ENCODE data around the gene RNF20. TPM values are rescaled to one million over a fixed set of nuclear protein-coding genes. Genes with fewer than 3 reads are reported as not detected.

Gene RNF20
- total and polyA plus RNA-seq, 10 donors = 8.3 to 46.1 (median 23.3) TPM

DNA sequence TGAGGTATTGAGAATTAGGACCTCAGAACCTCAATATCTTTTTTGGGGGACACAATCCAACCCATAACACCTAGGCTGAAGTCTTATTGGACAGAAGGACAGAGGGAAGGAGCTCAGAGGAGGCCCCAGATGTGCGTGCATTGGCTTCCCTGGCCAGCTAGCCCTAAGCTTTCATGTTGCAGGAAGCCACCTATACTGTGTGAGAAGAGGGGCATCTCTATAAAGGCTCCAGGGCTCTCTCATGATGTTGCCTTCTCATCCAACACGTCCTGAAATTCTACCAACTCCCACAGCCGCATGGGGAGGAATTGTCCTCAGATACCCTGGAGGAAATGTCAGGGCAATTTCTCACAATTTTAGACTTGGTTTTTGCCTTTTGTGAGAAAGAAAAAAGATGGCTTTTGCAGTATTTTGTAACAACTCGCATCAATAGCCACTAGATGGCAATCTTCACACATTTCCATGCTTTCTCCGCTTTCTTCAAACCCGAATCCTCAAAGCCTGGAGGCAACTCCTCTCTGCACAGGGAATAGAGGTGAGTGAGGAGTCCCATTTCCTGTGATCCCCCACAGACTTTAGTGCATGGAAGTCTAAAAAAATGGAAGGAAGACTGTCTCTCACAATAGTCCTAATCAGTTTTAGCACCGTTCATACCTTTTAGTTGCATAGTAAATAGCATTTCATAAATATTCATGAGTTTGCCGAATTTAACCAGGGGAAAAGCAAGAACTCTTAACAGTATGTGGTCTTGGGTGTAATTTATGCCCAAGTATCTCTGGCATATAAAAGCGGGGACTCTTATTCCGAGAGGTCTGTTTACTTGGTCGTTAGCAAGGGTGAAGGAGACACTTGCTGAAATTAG lies 68.5 kb downstream of the RNF20 start:
- no peak for DNase-seq
- WGBS, 5 donors = 24 to 31% (median 28%) methylated on average over 11 of the region's 11 CpGs
- TF ChIP-seq POLR2A (IDR thresholded peaks at IDR 0.05) (no peak), POLR2AphosphoS5 (IDR thresholded peaks at IDR 0.05) (no peak)
- TF ChIP-seq, protein P1, sequence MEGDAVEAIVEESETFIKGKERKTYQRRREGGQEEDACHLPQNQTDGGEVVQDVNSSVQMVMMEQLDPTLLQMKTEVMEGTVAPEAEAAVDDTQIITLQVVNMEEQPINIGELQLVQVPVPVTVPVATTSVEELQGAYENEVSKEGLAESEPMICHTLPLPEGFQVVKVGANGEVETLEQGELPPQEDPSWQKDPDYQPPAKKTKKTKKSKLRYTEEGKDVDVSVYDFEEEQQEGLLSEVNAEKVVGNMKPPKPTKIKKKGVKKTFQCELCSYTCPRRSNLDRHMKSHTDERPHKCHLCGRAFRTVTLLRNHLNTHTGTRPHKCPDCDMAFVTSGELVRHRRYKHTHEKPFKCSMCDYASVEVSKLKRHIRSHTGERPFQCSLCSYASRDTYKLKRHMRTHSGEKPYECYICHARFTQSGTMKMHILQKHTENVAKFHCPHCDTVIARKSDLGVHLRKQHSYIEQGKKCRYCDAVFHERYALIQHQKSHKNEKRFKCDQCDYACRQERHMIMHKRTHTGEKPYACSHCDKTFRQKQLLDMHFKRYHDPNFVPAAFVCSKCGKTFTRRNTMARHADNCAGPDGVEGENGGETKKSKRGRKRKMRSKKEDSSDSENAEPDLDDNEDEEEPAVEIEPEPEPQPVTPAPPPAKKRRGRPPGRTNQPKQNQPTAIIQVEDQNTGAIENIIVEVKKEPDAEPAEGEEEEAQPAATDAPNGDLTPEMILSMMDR (IDR thresholded peaks at IDR 0.05 in 8 of 11, conservative IDR thresholded peaks at IDR 0.05 in 3 of 11) = peak in 7 of 11 experiments; percentile 43 to 68 (median 59)
- Histone ChIP-seq H3K36me3 (no peaks in the 10 kb centered on the region), H3K9me3 (no peaks in the 10 kb centered on the region), H3K4me1 (peaks cover 0 to 8% (median 0%) of the 10 kb centered on the region in 6 donors), H3K27ac (no peak overlapping the region), H3K27me3 (replicated peaks in 1 of 7) (peaks cover 0 to 13% (median 0%) of the 10 kb centered on the region in 7 donors), H3K4me3 (peak overlapping the region in 1 of 8 donors; percentile 12)
- intact Hi-C loops (cut with DNase I; ENCODE audit: low total_unique reads) = no loop called here

- TF ChIP-seq POLR2AphosphoS5 (IDR thresholded peaks at IDR 0.05) (no peak), POLR2A (IDR thresholded peaks at IDR 0.05) (no peak)
- TF ChIP-seq, protein P1 (IDR thresholded peaks at IDR 0.05 in 8 of 11, conservative IDR thresholded peaks at IDR 0.05 in 3 of 11) = no peak
- Histone ChIP-seq H3K36me3 (no peaks in the 10 kb centered on the region), H3K9me3 (no peaks in the 10 kb centered on the region), H3K27ac (no peak overlapping the region), H3K4me3 (no peak overlapping the region), H3K27me3 (replicated peaks in 1 of 7) (peaks cover 0 to 13% (median 0%) of the 10 kb centered on the region in 7 donors), H3K4me1 (peaks cover 0 to 8% (median 0%) of the 10 kb centered on the region in 6 donors)
- WGBS, 5 donors = 62 to 81% (median 73%) methylated on average over 2 of the region's 2 CpGs
- intact Hi-C loops (cut with DNase I; ENCODE audit: low total_unique reads) = no loop called here
- no peak for DNase-seq
Observed at GRCh38 chr9:101604296-101604695, 70.6 kb downstream of the RNF20 start.

DNA sequence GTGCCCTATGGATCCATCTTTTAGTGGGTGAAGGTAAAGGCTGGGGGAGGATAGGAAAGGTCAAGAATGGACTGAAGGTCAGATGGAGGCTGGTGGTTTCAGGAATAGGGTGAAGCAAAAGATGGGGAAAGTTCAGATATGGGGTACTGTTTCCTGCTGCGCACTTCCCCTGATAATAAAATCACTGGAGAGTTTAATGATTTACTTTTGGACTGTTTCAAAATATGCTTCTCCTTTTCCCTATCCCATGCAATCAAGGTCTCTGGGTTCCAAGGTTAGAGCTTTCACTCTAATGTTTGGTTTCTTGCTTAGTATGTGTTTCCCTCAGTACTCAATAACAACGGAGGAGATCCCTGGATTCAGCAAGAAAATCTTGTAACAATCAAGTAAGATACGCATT lies 71.9 kb downstream of the RNF20 start:
- no peak overlapping the region for H3K27ac ChIP-seq
- 80 to 94% (median 88%) methylated on average over 3 of the region's 3 CpGs for WGBS, 5 donors
- no peaks in the 10 kb centered on the region for H3K9me3 ChIP-seq
- H3K4me3 ChIP-seq = no peak overlapping the region
- H3K36me3 ChIP-seq = no peaks in the 10 kb centered on the region
- DNase-seq = no peak
- no peak for TF ChIP-seq POLR2A (IDR thresholded peaks at IDR 0.05)
- TF ChIP-seq, protein P1 (IDR thresholded peaks at IDR 0.05 in 8 of 11, conservative IDR thresholded peaks at IDR 0.05 in 3 of 11) = no peak
- TF ChIP-seq POLR2AphosphoS5 (IDR thresholded peaks at IDR 0.05) = no peak
- intact Hi-C loops (cut with DNase I; ENCODE audit: low total_unique reads) = no loop called here
- peaks cover 0 to 8% (median 0%) of the 10 kb centered on the region in 6 donors for H3K4me1 ChIP-seq
- peaks cover 0 to 13% (median 0%) of the 10 kb centered on the region in 7 donors for H3K27me3 ChIP-seq (replicated peaks in 1 of 7)

Small RNA genes lying within 50 kb of the gene (small RNA-seq; reads per million reads assigned to genes)
- gene AL353621.1 = 0 reads per million in 4 donors

Other genes with a start within 250 kb of the RNF20 start
- gene BAAT, start 148.8 kb upstream of the RNF20 start, total RNA-seq = under 1 TPM in 2 of 7 donors, not detected in 5; 0.10 to 0.15 TPM
- gene BAAT, start 148.8 kb upstream of the RNF20 start, polyA plus RNA-seq = under 1 TPM in 2 of 3 donors, not detected in 1; 0.02 to 0.11 TPM
- gene MRPL50, start 135.2 kb upstream of the RNF20 start, total RNA-seq = 10 to 100 TPM; 10.2 to 15.5 (median 11.6) TPM
- 10 to 100 TPM in 2 of 3 donors, 1 to 10 TPM in 1; 7.8 to 13.0 (median 10.0) TPM for gene MRPL50, start 135.2 kb upstream of the RNF20 start, polyA plus RNA-seq
- gene ZNF189, start 135.0 kb upstream of the RNF20 start, total RNA-seq = 10 to 100 TPM; 20.0 to 39.0 (median 27.7) TPM
- gene ZNF189, start 135.0 kb upstream of the RNF20 start, polyA plus RNA-seq = 1 to 10 TPM; 7.1 to 9.8 (median 7.3) TPM
- under 1 TPM in 1 of 7 donors, not detected in 6; 0.52 TPM for gene ALDOB, start 98.1 kb upstream of the RNF20 start, total RNA-seq
- gene ALDOB, start 98.1 kb upstream of the RNF20 start, polyA plus RNA-seq = under 1 TPM; 0.15 to 0.83 (median 0.28) TPM
- under 1 TPM in 2 of 7 donors, not detected in 5; 0.10 to 0.11 TPM for gene PPP3R2, start 61.1 kb downstream of the RNF20 start, total RNA-seq
- not detected for gene PPP3R2, start 61.1 kb downstream of the RNF20 start, polyA plus RNA-seq
- gene GRIN3A, start 204.8 kb downstream of the RNF20 start, total RNA-seq = 1 to 10 TPM in 2 of 7 donors, under 1 TPM in 5; 0.68 to 1.6 (median 0.79) TPM
- gene GRIN3A, start 204.8 kb downstream of the RNF20 start, polyA plus RNA-seq = under 1 TPM; 0.07 to 0.19 (median 0.11) TPM